Measurements from ENCODE around the gene ANAPC10.

DNA sequence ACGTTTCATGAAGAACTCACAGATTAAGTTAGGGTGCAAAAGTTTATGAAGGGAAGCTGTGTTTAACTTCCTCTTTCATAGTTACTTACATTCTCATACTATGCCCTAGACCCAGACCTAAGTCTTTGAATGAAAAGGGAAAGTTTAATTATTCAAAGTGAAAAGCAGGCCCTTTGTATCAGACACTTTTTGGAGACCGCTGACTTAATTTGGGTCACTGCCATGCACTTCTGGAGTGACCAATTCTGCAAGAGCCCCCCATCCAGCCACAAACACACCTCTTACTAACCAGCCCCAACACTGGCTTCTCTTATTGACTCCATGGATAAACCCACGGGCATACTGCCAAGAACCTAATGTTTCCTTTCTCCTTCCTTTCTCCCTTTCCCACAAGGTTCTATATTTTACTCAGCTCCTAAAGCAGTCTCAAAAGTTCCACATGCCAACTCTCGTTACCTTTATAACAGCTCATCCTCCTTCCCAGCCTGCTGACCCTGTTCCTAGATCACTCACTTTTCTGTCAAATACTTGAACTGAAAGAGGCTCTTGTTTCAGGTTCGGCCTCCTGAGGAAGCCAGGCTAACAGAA, 34.6 kb upstream of the ANAPC10 start:
- TF ChIP-seq YY1 (IDR thresholded peaks at IDR 0.05; ENCODE audit: low read depth), result no peak
- TF ChIP-seq, protein P1, sequence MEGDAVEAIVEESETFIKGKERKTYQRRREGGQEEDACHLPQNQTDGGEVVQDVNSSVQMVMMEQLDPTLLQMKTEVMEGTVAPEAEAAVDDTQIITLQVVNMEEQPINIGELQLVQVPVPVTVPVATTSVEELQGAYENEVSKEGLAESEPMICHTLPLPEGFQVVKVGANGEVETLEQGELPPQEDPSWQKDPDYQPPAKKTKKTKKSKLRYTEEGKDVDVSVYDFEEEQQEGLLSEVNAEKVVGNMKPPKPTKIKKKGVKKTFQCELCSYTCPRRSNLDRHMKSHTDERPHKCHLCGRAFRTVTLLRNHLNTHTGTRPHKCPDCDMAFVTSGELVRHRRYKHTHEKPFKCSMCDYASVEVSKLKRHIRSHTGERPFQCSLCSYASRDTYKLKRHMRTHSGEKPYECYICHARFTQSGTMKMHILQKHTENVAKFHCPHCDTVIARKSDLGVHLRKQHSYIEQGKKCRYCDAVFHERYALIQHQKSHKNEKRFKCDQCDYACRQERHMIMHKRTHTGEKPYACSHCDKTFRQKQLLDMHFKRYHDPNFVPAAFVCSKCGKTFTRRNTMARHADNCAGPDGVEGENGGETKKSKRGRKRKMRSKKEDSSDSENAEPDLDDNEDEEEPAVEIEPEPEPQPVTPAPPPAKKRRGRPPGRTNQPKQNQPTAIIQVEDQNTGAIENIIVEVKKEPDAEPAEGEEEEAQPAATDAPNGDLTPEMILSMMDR (IDR thresholded peaks at IDR 0.05), result no peak

Data from SK-N-SH (cell line).